ENCODE data around the gene CA6. TPM values are rescaled to one million over a fixed set of nuclear protein-coding genes. Genes with fewer than 3 reads are reported as not detected.

Gene CA6
- total RNA-seq, 1 donor, result not detected

DNA sequence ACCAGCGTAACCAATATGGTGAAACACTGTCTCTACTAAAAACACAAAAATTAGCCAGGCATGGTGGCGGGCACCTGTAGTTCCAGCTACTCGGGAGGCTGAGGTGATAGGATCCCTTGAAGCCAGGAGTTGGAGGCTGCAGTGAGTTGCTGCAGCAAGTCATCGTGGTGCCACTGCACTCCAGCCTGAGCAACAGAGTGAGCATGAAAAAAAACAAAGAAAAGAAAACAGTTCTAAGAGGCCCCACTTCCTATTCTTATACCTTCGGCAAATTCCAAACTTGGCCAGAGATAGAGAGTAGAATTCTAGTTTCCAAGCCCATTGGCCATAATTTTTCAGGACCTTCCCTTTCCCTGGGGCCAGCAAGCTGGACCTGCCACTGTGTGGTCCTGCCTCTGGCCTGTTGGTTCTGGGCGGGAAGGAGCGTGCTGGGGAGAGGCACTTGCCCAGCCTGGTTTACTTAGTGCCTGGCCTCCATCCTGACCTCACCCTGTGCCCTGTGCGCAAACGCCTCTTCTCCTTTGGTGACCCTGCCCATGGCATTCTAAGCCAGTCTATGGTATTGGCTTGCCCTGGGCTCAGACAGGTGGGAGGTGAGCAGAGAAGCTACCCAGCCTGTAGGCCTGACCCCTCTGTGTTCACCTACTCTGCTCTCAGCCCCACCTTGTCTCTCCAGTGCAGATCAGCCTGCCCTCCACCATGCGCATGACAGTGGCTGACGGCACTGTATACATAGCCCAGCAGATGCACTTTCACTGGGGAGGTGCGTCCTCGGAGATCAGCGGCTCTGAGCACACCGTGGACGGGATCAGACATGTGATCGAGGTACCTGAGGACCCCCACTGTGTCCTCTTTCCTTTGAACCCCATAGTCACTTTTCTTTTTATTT lies 11.0 kb downstream of the CA6 start:
- Histone ChIP-seq H3K4me1 (ENCODE audit: insufficient read depth, low read length) (no peaks in the 10 kb centered on the region), H3K36me3 (ENCODE audit: insufficient read depth, low read length) (no peaks in the 10 kb centered on the region), H3K9me3 (ENCODE audit: low read depth, low read length) (no peaks in the 10 kb centered on the region), H3K4me2 (ENCODE audit: insufficient read depth, low read length) (no peak overlapping the region), H3K79me2 (ENCODE audit: insufficient read depth, low read length) (no peaks in the 10 kb centered on the region), H4K20me1 (ENCODE audit: insufficient read depth, low read length) (no peaks in the 10 kb centered on the region), H3K27me3 (ENCODE audit: insufficient read depth, low read length) (peaks cover 10% of the 10 kb centered on the region), H3K4me3 (ENCODE audit: insufficient read depth, low read length) (no peak overlapping the region), H2AFZ (ENCODE audit: low read length) (no peak overlapping the region), H3K27ac (ENCODE audit: low read depth, low read length) (no peak overlapping the region)
- TF ChIP-seq, protein P1, sequence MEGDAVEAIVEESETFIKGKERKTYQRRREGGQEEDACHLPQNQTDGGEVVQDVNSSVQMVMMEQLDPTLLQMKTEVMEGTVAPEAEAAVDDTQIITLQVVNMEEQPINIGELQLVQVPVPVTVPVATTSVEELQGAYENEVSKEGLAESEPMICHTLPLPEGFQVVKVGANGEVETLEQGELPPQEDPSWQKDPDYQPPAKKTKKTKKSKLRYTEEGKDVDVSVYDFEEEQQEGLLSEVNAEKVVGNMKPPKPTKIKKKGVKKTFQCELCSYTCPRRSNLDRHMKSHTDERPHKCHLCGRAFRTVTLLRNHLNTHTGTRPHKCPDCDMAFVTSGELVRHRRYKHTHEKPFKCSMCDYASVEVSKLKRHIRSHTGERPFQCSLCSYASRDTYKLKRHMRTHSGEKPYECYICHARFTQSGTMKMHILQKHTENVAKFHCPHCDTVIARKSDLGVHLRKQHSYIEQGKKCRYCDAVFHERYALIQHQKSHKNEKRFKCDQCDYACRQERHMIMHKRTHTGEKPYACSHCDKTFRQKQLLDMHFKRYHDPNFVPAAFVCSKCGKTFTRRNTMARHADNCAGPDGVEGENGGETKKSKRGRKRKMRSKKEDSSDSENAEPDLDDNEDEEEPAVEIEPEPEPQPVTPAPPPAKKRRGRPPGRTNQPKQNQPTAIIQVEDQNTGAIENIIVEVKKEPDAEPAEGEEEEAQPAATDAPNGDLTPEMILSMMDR (IDR thresholded peaks at IDR 0.05; ENCODE audit: extremely low read depth, low read depth, low read length), result no peak
- no peak for DNase-seq (ENCODE audit: insufficient read length, low spot score, missing footprints)

DNA sequence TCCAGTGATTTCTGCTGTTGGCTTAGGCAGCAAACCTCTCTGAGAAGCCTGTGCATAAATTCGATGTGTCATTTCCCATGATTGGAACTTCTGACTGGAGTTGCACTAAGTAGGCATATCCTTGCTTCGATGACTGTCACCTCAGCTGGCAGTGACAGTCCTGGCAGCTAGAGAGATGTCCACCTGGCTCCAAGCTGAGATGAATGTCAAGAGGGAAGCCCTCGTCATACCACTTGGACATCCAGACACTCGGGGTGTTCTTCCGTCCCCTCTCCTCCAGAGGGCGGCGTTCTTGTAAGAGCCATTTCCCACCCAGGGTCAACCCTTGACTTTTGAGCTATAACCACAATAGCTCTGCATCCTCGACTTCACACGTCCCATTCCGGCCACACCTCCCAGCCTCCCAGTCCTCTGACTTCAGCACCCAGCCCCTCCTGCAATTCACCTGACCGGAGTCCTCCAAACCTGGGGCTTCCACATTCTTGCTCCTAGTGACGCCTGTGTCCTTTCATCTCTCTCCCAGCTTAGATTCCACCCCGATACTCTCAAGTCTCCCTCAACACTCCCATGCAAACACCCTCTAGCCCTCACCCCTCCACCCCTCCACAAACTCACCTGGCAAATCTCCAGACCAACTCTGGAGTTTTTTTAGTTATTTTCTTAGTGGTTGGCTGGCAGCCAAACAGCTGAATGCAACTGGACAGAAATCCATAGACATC lies 17.3 kb downstream of the CA6 start:
- H3K36me3 ChIP-seq (ENCODE audit: insufficient read depth, low read length), result no peaks in the 10 kb centered on the region
- H3K79me2 ChIP-seq (ENCODE audit: insufficient read depth, low read length), result no peaks in the 10 kb centered on the region
- DNase-seq (ENCODE audit: insufficient read length, low spot score, missing footprints), result peak; percentile 77

DNA sequence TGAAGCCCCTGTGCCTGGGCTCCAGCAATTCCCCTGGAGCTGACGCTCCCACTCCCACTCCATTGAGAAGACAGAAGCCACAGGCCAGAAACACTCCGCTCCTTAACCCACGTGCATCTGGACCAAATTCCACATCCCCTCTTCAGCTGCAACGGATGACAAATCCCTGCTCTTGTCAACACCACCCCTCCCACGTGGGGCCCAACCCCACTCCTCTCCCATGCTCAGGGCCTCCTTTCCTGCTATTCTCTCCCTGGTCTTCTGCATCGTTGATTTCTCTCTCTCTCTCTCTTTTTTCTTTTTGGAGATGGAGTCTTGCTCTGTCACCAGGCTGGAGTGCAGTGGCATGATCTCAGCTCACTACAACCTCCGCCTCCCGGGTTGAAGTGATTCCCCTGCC lies 18.3 kb downstream of the CA6 start:
- no peak for DNase-seq (ENCODE audit: insufficient read length, low spot score, missing footprints)
- H4K20me1 ChIP-seq (ENCODE audit: insufficient read depth, low read length), result no peaks in the 10 kb centered on the region
- H2AFZ ChIP-seq (ENCODE audit: low read length), result no peak overlapping the region
- no peak overlapping the region for H3K4me2 ChIP-seq (ENCODE audit: insufficient read depth, low read length)
- H3K4me1 ChIP-seq (ENCODE audit: insufficient read depth, low read length), result no peaks in the 10 kb centered on the region
- H3K27me3 ChIP-seq (ENCODE audit: insufficient read depth, low read length), result peaks cover 10% of the 10 kb centered on the region
- TF ChIP-seq, protein P1 (IDR thresholded peaks at IDR 0.05; ENCODE audit: extremely low read depth, low read depth, low read length), result no peak
- no peak overlapping the region for H3K4me3 ChIP-seq (ENCODE audit: insufficient read depth, low read length)
- H3K9me3 ChIP-seq (ENCODE audit: low read depth, low read length), result no peaks in the 10 kb centered on the region
- no peak overlapping the region for H3K27ac ChIP-seq (ENCODE audit: low read depth, low read length)
- no peaks in the 10 kb centered on the region for H3K36me3 ChIP-seq (ENCODE audit: insufficient read depth, low read length)
- no peaks in the 10 kb centered on the region for H3K79me2 ChIP-seq (ENCODE audit: insufficient read depth, low read length)

More for the DNA sequence above, 17.3 kb downstream of the CA6 start:
- Histone ChIP-seq H4K20me1 (ENCODE audit: insufficient read depth, low read length) (no peaks in the 10 kb centered on the region), H3K27me3 (ENCODE audit: insufficient read depth, low read length) (peaks cover 10% of the 10 kb centered on the region), H3K4me2 (ENCODE audit: insufficient read depth, low read length) (no peak overlapping the region), H3K9me3 (ENCODE audit: low read depth, low read length) (no peaks in the 10 kb centered on the region), H3K27ac (ENCODE audit: low read depth, low read length) (no peak overlapping the region), H2AFZ (ENCODE audit: low read length) (no peak overlapping the region), H3K4me1 (ENCODE audit: insufficient read depth, low read length) (no peaks in the 10 kb centered on the region), H3K4me3 (ENCODE audit: insufficient read depth, low read length) (no peak overlapping the region)
- TF ChIP-seq, protein P1 (IDR thresholded peaks at IDR 0.05; ENCODE audit: extremely low read depth, low read depth, low read length), result peak; percentile 61

Measured in osteoblast (primary cell).